ENCODE results near the gene FXYD5.

The FXYD5 gene

GRCh38 chr19:35154525-35155406 lies at the start of gene FXYD5:
Gene FXYD5, plus strand, starts transcription at chr19:35154735. Its CDS starts 816 bp downstream, at chr19:35155551.
- DNase-seq = peak; percentile 22

- no peak for DNase-seq
Measured at GRCh38 chr19:35105047-35105410, 49.5 kb upstream of the FXYD5 start.

GRCh38 chr19:35105411-35106290 lies 48.9 kb upstream of the FXYD5 start:
- DNase-seq = no peak

GRCh38 chr19:35106291-35106583 lies 48.3 kb upstream of the FXYD5 start:
- DNase-seq = no peak

- no peak for DNase-seq
Measured at GRCh38 chr19:35106898-35107541, 47.5 kb upstream of the FXYD5 start.

GRCh38 chr19:35107545-35107944 lies 47.0 kb upstream of the FXYD5 start:
- no peak for DNase-seq

- no peak for DNase-seq
Measured at GRCh38 chr19:35108730-35109129, 45.8 kb upstream of the FXYD5 start.

- DNase-seq = no peak
Measured at GRCh38 chr19:35109395-35110112, 45.0 kb upstream of the FXYD5 start.

GRCh38 chr19:35110974-35111373 lies 43.6 kb upstream of the FXYD5 start:
- no peak for DNase-seq

- DNase-seq = no peak
Measured at GRCh38 chr19:35112995-35113688, 41.4 kb upstream of the FXYD5 start.

GRCh38 chr19:35114353-35115176 lies 40.0 kb upstream of the FXYD5 start:
- no peak for DNase-seq

- no peak for DNase-seq
Measured at GRCh38 chr19:35115177-35115951, 39.2 kb upstream of the FXYD5 start, which contains the start of gene FXYD3. Gene FXYD3, plus strand, starts transcription at chr19:35115823. Its CDS starts 3,554 bp downstream, at chr19:35119377.

- no peak for DNase-seq
Measured at GRCh38 chr19:35116072-35116801, 38.3 kb upstream of the FXYD5 start.

- no peak for DNase-seq
Measured at GRCh38 chr19:35117116-35117515, 37.4 kb upstream of the FXYD5 start.

- DNase-seq = no peak
Measured at GRCh38 chr19:35117799-35118198, 36.7 kb upstream of the FXYD5 start.

GRCh38 chr19:35118268-35119020 lies 36.1 kb upstream of the FXYD5 start:
- DNase-seq = no peak

GRCh38 chr19:35119091-35119490 lies 35.4 kb upstream of the FXYD5 start:
- no peak for DNase-seq

GRCh38 chr19:35119578-35120155 lies 34.9 kb upstream of the FXYD5 start:
- DNase-seq = no peak

Data from DMS79 treated with DMSO at 0.1 percent for 48 hours (cell line).